ENCODE results near the gene TMBIM6. TPM values are rescaled to one million over a fixed set of nuclear protein-coding genes. Genes with fewer than 3 reads are reported as not detected.

The TMBIM6 gene
- polyA plus RNA-seq, 1 of the 3 experiments (the other 2 are of a cell fraction): 290 TPM

- H3K36me3 ChIP-seq (replicated peaks in 1 of 2; ENCODE audit: control insufficient read depth in 1 of 2, insufficient read depth in 2 of 2, low read length in 1 of 2): no peaks in the 10 kb centered on the region
- H3K79me2 ChIP-seq (ENCODE audit: insufficient read depth): no peaks in the 10 kb centered on the region
- no peak overlapping the region for H3K4me2 ChIP-seq
- H4K20me1 ChIP-seq (ENCODE audit: insufficient read depth): no peaks in the 10 kb centered on the region
- TF ChIP-seq MXI1 (IDR thresholded peaks at IDR 0.05; ENCODE audit: low read depth, low read length) (no peak), RAD21 (IDR thresholded peaks at IDR 0.05; ENCODE audit: low read length) (peak; percentile 39), SMC3 (IDR thresholded peaks at IDR 0.05; ENCODE audit: low read depth, low read length) (peak; percentile 29; the same call in 1 of the 2 replicates), JUND (IDR thresholded peaks at IDR 0.05) (no peak), ZBTB33 (IDR thresholded peaks at IDR 0.05; ENCODE audit: borderline replicate concordance, low read depth) (no peak), YY1 (IDR thresholded peaks at IDR 0.05; ENCODE audit: low read depth) (no peak), NFIC (IDR thresholded peaks at IDR 0.05; ENCODE audit: borderline replicate concordance) (no peak), RFX5 (IDR thresholded peaks at IDR 0.05; ENCODE audit: low read length) (no peak), CTCF (IDR thresholded peaks at IDR 0.05) (peak; percentile 72), IRF3 (IDR thresholded peaks at IDR 0.05; ENCODE audit: low read depth, low read length) (no peak), EP300 (IDR thresholded peaks at IDR 0.05; ENCODE audit: borderline replicate concordance in 1 of 2, low read depth in 1 of 2, low read length in 1 of 2) (no peak), MEF2A (IDR thresholded peaks at IDR 0.05; ENCODE audit: borderline replicate concordance, low read depth) (no peak), TCF12 (IDR thresholded peaks at IDR 0.05) (no peak), SIN3A (IDR thresholded peaks at IDR 0.05; ENCODE audit: borderline replicate concordance, low read depth, low read length) (no peak), REST (IDR thresholded peaks at IDR 0.05; ENCODE audit: low read depth, low read length) (no peak)
- H2AFZ ChIP-seq (ENCODE audit: low read depth): no peak overlapping the region
- POLR2A ChIA-PET: interaction anchor here (1.2 kb wide), 1 partner anchor 50 kb away, joined by 4 read pairs; the partner anchor contains the start of gene NCKAP5L
- no peak overlapping the region; a peak in 1 of 4 replicates for H3K4me3 ChIP-seq (ENCODE audit: low read depth in 2 of 2, low read length in 1 of 2)
- H3K9me2 ChIP-seq: no peaks in the 10 kb centered on the region
- no peak overlapping the region for H3K9ac ChIP-seq
- H3F3A ChIP-seq (replicated peaks; ENCODE audit: insufficient read depth): no peaks in the 10 kb centered on the region
- H3K4me1 ChIP-seq (ENCODE audit: control insufficient read depth in 1 of 2, insufficient read depth in 2 of 2, low read depth in 1 of 2, low read length in 1 of 2): no peaks in the 10 kb centered on the region
- no peaks in the 10 kb centered on the region for H3K27me3 ChIP-seq (ENCODE audit: insufficient read depth)
- WGBS (ENCODE audit: low lambda C conversion rate): 67% methylated on average over 19 of the region's 19 CpGs
- CTCF ChIA-PET: interaction anchor here (0.6 to 5.7 kb wide), 39 partner anchors 10 to 359 kb away, joined by 3 to 59 read pairs (median 4); partner anchors contain the start of genes AQP5, FMNL3 and TMBIM6
- no peak for DNase-seq
- H3K27ac ChIP-seq (ENCODE audit: low read depth in 2 of 2, low read length in 1 of 2): no peak overlapping the region
- no peaks in the 10 kb centered on the region for H3K9me3 ChIP-seq
These were observed 36.7 kb downstream of the TMBIM6 start for GRCh38 chr12:49777800-49778748.

Data from SK-N-SH (cell line).